ENCODE results near the gene DMD.

Gene DMD

GRCh38 chrX:31236231-31236630, 1975.1 kb downstream of the DMD start:
- TF ChIP-seq ZFX (IDR thresholded peaks at IDR 0.05) (no peak), CTCF (conservative IDR thresholded peaks at IDR 0.05) (no peak)
- H3K27ac ChIP-seq, result no peak overlapping the region

- TF ChIP-seq ZFX (IDR thresholded peaks at IDR 0.05) (no peak), CTCF (conservative IDR thresholded peaks at IDR 0.05) (no peak)
- H3K27ac ChIP-seq, result no peak overlapping the region
Observed at GRCh38 chrX:31233941-31234496, 1977.3 kb downstream of the DMD start.

GRCh38 chrX:31232506-31232905, 1978.8 kb downstream of the DMD start:
- TF ChIP-seq CTCF (conservative IDR thresholded peaks at IDR 0.05) (no peak), ZFX (IDR thresholded peaks at IDR 0.05) (no peak)
- H3K27ac ChIP-seq, result no peak overlapping the region

- no peak for TF ChIP-seq ZFX (IDR thresholded peaks at IDR 0.05)
- TF ChIP-seq CTCF (conservative IDR thresholded peaks at IDR 0.05), result no peak
- no peak overlapping the region for H3K27ac ChIP-seq
Observed at GRCh38 chrX:31228909-31229308, 1982.4 kb downstream of the DMD start.

- no peak overlapping the region for H3K27ac ChIP-seq
- TF ChIP-seq CTCF (conservative IDR thresholded peaks at IDR 0.05) (no peak), ZFX (IDR thresholded peaks at IDR 0.05) (no peak)
Observed at GRCh38 chrX:31228415-31228832, 1982.9 kb downstream of the DMD start.

- no peak for TF ChIP-seq ZFX (IDR thresholded peaks at IDR 0.05)
- TF ChIP-seq CTCF (conservative IDR thresholded peaks at IDR 0.05), result no peak
- no peak overlapping the region for H3K27ac ChIP-seq
Observed at GRCh38 chrX:31227250-31227649, 1984.1 kb downstream of the DMD start.

- no peak overlapping the region for H3K27ac ChIP-seq
Observed at GRCh38 chrX:31225819-31226218, 1985.5 kb downstream of the DMD start.

GRCh38 chrX:31224381-31225012, 1986.9 kb downstream of the DMD start:
- no peak for TF ChIP-seq ZFX (IDR thresholded peaks at IDR 0.05)
- TF ChIP-seq CTCF (conservative IDR thresholded peaks at IDR 0.05), result no peak
- H3K27ac ChIP-seq, result no peak overlapping the region

More at GRCh38 chrX:31225819-31226218, 1985.5 kb downstream of the DMD start:
- TF ChIP-seq ZFX (IDR thresholded peaks at IDR 0.05), result no peak

Measured in C4-2B (cell line).